ENCODE measurements around the gene YEATS2. TPM values are rescaled to one million over a fixed set of nuclear protein-coding genes. Genes with fewer than 3 reads are reported as not detected.

The YEATS2 gene
- polyA plus RNA-seq, 1 of the 3 experiments (the other 2 are of a cell fraction): 19.9 TPM

DNA sequence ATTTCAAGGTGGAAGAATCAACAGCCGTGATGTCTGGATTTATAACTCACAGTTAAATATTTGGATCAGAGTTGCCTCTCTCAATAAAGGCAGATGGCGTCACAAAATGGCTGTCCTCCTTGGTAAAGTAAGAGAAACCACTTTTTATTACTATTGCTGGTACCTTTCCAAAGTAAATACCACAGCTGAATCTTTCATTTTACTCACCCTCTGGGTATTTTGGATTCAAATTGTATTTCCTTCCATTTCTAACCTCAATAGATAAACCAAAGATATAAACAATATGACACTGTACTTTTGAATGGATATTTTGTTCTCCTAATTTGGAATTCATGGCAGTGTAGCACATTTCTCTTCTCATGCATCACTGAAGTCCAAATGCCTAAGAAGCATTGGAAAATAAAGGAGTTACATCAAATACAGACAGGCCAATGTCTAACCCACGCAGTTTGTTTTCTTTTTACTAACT, 32.6 kb upstream of the YEATS2 start (continued):
- TF ChIP-seq MEF2A (IDR thresholded peaks at IDR 0.05; ENCODE audit: borderline replicate concordance, low read depth) (0 out of 2 replicates have a peak, but pooled peaks have one; percentile 23), TCF12 (IDR thresholded peaks at IDR 0.05) (peak; percentile 74), FOSL2 (IDR thresholded peaks at IDR 0.05; ENCODE audit: borderline replicate concordance, low read depth) (peak; percentile 55; the same call in 1 of the 2 replicates), RFX5 (IDR thresholded peaks at IDR 0.05; ENCODE audit: low read length) (no peak), NRF1 (IDR thresholded peaks at IDR 0.05; ENCODE audit: low read depth, low read length) (no peak)
- TF ChIP-seq, protein P1, sequence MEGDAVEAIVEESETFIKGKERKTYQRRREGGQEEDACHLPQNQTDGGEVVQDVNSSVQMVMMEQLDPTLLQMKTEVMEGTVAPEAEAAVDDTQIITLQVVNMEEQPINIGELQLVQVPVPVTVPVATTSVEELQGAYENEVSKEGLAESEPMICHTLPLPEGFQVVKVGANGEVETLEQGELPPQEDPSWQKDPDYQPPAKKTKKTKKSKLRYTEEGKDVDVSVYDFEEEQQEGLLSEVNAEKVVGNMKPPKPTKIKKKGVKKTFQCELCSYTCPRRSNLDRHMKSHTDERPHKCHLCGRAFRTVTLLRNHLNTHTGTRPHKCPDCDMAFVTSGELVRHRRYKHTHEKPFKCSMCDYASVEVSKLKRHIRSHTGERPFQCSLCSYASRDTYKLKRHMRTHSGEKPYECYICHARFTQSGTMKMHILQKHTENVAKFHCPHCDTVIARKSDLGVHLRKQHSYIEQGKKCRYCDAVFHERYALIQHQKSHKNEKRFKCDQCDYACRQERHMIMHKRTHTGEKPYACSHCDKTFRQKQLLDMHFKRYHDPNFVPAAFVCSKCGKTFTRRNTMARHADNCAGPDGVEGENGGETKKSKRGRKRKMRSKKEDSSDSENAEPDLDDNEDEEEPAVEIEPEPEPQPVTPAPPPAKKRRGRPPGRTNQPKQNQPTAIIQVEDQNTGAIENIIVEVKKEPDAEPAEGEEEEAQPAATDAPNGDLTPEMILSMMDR (IDR thresholded peaks at IDR 0.05): no peak

DNA sequence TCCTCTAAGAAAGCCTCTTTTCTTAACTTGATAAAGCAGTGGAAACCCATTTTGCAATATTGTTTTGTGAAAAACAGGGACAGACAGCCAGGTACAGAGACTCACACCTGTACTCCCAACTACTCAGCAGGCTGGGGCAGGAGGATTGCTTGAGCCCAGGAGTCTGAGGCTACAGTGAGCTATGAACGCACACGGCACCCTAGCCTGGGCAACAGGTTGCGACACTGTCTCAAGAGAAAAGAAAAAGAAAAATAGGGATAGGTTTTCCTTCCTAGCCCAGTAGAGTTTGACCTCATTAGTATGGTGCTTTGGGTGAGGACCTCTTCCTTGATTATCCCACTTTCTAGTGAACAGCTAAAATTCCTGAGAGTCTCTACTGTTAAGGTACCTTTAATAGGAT, 17.5 kb upstream of the YEATS2 start:
- H3K4me2 ChIP-seq: no peak overlapping the region
- H2AFZ ChIP-seq (ENCODE audit: low read depth): no peak overlapping the region
- H3K36me3 ChIP-seq (replicated peaks in 1 of 2; ENCODE audit: control insufficient read depth in 1 of 2, insufficient read depth in 2 of 2, low read length in 1 of 2): peaks cover 0 to 12% of the 10 kb centered on the region in 2 experiments
- no peak overlapping the region for H3K27ac ChIP-seq (ENCODE audit: low read depth in 2 of 2, low read length in 1 of 2)
- no peak overlapping the region for H3K9ac ChIP-seq
- H3K4me3 ChIP-seq (ENCODE audit: low read depth in 2 of 2, low read length in 1 of 2): no peak overlapping the region
- H3K9me3 ChIP-seq: no peaks in the 10 kb centered on the region
- no peaks in the 10 kb centered on the region for H4K20me1 ChIP-seq (ENCODE audit: insufficient read depth)
- H3K27me3 ChIP-seq (ENCODE audit: insufficient read depth): no peaks in the 10 kb centered on the region
- TF ChIP-seq SIN3A (IDR thresholded peaks at IDR 0.05; ENCODE audit: borderline replicate concordance, low read depth, low read length): no peak
- TF ChIP-seq NRF1 (IDR thresholded peaks at IDR 0.05; ENCODE audit: low read depth, low read length): no peak
- TF ChIP-seq, protein P2, sequence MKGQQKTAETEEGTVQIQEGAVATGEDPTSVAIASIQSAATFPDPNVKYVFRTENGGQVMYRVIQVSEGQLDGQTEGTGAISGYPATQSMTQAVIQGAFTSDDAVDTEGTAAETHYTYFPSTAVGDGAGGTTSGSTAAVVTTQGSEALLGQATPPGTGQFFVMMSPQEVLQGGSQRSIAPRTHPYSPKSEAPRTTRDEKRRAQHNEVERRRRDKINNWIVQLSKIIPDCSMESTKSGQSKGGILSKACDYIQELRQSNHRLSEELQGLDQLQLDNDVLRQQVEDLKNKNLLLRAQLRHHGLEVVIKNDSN (IDR thresholded peaks at IDR 0.05; ENCODE audit: borderline replicate concordance, low read depth): no peak
- TF ChIP-seq RXRA (IDR thresholded peaks at IDR 0.05; ENCODE audit: borderline replicate concordance, low read depth): no peak
- TF ChIP-seq GABPA (IDR thresholded peaks at IDR 0.05; ENCODE audit: low read depth): no peak
- TF ChIP-seq ELF1 (IDR thresholded peaks at IDR 0.05): no peak
- TF ChIP-seq, protein P3, sequence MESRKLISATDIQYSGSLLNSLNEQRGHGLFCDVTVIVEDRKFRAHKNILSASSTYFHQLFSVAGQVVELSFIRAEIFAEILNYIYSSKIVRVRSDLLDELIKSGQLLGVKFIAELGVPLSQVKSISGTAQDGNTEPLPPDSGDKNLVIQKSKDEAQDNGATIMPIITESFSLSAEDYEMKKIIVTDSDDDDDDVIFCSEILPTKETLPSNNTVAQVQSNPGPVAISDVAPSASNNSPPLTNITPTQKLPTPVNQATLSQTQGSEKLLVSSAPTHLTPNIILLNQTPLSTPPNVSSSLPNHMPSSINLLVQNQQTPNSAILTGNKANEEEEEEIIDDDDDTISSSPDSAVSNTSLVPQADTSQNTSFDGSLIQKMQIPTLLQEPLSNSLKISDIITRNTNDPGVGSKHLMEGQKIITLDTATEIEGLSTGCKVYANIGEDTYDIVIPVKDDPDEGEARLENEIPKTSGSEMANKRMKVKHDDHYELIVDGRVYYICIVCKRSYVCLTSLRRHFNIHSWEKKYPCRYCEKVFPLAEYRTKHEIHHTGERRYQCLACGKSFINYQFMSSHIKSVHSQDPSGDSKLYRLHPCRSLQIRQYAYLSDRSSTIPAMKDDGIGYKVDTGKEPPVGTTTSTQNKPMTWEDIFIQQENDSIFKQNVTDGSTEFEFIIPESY (IDR thresholded peaks at IDR 0.05; ENCODE audit: borderline replicate concordance, low read depth): no peak
- no peak for TF ChIP-seq POLR2AphosphoS5 (IDR thresholded peaks at IDR 0.05; ENCODE audit: low read depth, low read length)
- TF ChIP-seq FOSL2 (IDR thresholded peaks at IDR 0.05; ENCODE audit: borderline replicate concordance, low read depth): no peak
- TF ChIP-seq, protein P4, sequence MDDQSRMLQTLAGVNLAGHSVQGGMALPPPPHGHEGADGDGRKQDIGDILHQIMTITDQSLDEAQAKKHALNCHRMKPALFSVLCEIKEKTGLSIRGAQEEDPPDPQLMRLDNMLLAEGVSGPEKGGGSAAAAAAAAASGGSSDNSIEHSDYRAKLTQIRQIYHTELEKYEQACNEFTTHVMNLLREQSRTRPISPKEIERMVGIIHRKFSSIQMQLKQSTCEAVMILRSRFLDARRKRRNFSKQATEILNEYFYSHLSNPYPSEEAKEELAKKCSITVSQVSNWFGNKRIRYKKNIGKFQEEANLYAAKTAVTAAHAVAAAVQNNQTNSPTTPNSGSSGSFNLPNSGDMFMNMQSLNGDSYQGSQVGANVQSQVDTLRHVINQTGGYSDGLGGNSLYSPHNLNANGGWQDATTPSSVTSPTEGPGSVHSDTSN (IDR thresholded peaks at IDR 0.05): no peak
- TF ChIP-seq, protein P5, sequence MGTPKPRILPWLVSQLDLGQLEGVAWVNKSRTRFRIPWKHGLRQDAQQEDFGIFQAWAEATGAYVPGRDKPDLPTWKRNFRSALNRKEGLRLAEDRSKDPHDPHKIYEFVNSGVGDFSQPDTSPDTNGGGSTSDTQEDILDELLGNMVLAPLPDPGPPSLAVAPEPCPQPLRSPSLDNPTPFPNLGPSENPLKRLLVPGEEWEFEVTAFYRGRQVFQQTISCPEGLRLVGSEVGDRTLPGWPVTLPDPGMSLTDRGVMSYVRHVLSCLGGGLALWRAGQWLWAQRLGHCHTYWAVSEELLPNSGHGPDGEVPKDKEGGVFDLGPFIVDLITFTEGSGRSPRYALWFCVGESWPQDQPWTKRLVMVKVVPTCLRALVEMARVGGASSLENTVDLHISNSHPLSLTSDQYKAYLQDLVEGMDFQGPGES (IDR thresholded peaks at IDR 0.05; ENCODE audit: low read depth, low read length): no peak
- H3K9me2 ChIP-seq: no peaks in the 10 kb centered on the region
- ChIA-PET CTCF (no interaction called here), POLR2A (no interaction called here)
- no peaks in the 10 kb centered on the region for H3K79me2 ChIP-seq (ENCODE audit: insufficient read depth)
- no peaks in the 10 kb centered on the region for H3K4me1 ChIP-seq (ENCODE audit: control insufficient read depth in 1 of 2, insufficient read depth in 2 of 2, low read depth in 1 of 2, low read length in 1 of 2)
- H3F3A ChIP-seq (replicated peaks; ENCODE audit: insufficient read depth): no peaks in the 10 kb centered on the region
- no peak for DNase-seq
- WGBS (ENCODE audit: low lambda C conversion rate): 96% methylated on average over 3 of the region's 3 CpGs

Data from SK-N-SH (cell line).